ENCODE measurements around the gene UBN2.
"Not testable (repeated sequence)": the region's sequence is repeated elsewhere in the genome, so short reads cannot be mapped to it uniquely, and the experiment has no call there.

Gene UBN2

DNA sequence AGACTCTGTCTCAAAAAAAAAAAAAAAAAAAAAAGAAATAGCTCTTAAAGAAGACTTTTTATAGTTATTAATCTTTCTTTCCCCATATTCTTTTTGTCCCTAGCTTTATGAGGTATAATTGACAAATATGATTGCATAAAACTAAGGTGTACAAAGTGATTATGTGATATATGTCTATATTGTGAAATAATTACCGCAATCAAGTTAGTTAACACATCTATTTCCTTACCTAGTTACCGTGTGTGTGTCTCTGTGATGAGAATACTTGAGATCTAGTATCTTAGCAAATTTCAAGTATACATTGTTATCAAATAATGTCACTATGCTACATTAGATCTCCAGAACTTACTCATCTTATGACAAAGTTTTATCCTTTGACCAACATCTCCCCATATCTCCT is 30.7 kb upstream of the UBN2 start:
- H3K9ac ChIP-seq (ENCODE audit: low read length), result no peak overlapping the region
- TF ChIP-seq, protein P1, sequence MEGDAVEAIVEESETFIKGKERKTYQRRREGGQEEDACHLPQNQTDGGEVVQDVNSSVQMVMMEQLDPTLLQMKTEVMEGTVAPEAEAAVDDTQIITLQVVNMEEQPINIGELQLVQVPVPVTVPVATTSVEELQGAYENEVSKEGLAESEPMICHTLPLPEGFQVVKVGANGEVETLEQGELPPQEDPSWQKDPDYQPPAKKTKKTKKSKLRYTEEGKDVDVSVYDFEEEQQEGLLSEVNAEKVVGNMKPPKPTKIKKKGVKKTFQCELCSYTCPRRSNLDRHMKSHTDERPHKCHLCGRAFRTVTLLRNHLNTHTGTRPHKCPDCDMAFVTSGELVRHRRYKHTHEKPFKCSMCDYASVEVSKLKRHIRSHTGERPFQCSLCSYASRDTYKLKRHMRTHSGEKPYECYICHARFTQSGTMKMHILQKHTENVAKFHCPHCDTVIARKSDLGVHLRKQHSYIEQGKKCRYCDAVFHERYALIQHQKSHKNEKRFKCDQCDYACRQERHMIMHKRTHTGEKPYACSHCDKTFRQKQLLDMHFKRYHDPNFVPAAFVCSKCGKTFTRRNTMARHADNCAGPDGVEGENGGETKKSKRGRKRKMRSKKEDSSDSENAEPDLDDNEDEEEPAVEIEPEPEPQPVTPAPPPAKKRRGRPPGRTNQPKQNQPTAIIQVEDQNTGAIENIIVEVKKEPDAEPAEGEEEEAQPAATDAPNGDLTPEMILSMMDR (IDR thresholded peaks at IDR 0.05; ENCODE audit: low read depth, low read length), result no peak
- TF ChIP-seq EZH2phosphoT487 (IDR thresholded peaks at IDR 0.05; ENCODE audit: low read depth), result no peak

DNA sequence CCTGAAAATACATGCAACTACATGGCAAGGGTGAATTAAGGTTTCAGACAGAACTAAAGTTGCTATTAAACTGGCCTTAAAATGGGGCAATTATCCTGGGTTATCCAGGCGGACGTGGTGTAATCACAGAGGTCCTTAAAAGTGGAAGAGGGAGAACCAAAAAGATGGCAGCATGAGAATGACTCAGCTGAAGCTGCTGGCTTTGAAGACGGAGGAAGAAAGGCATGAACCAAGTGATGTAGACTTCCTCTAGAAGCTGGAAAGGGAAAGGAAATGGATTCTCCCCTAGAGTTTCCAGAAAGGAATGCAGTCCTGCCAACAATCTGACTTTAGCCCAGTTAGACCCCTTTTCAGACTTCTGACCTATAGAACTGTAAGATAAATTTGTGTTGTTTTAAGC is 27.0 kb upstream of the UBN2 start:
- Histone ChIP-seq H3K4me3 (ENCODE audit: low read length) (no peak overlapping the region), H3K27me3 (ENCODE audit: low read depth, low read length) (no peaks in the 10 kb centered on the region), H3K9ac (ENCODE audit: low read length) (no peak overlapping the region), H4K20me1 (ENCODE audit: insufficient read depth, low read length) (no peaks in the 10 kb centered on the region), H3K36me3 (replicated peaks; ENCODE audit: low read depth, low read length) (no peaks in the 10 kb centered on the region), H3K27ac (ENCODE audit: low read length) (no peak overlapping the region), H3K79me2 (ENCODE audit: low read length) (no peaks in the 10 kb centered on the region), H3K9me3 (ENCODE audit: insufficient read depth, low read length) (0 out of 2 replicates have a peak, but pooled peaks cover 5% of the 10 kb centered on the region), H2AFZ (ENCODE audit: low read depth, low read length) (no peak overlapping the region), H3K4me2 (ENCODE audit: low read length) (no peak overlapping the region), H3K4me1 (ENCODE audit: low read length) (no peaks in the 10 kb centered on the region)
- TF ChIP-seq, protein P1 (IDR thresholded peaks at IDR 0.05; ENCODE audit: low read depth, low read length), result no peak
- no peak for TF ChIP-seq EZH2phosphoT487 (IDR thresholded peaks at IDR 0.05; ENCODE audit: low read depth)

More for the DNA sequence above, 30.7 kb upstream of the UBN2 start:
- Histone ChIP-seq H3K27me3 (ENCODE audit: low read depth, low read length) (no peaks in the 10 kb centered on the region), H4K20me1 (ENCODE audit: insufficient read depth, low read length) (no peaks in the 10 kb centered on the region), H3K4me3 (ENCODE audit: low read length) (no peak overlapping the region), H3K27ac (ENCODE audit: low read length) (no peak overlapping the region), H3K9me3 (ENCODE audit: insufficient read depth, low read length) (no peaks in the 10 kb centered on the region), H3K36me3 (replicated peaks; ENCODE audit: low read depth, low read length) (no peaks in the 10 kb centered on the region), H2AFZ (ENCODE audit: low read depth, low read length) (no peak overlapping the region), H3K4me1 (ENCODE audit: low read length) (no peaks in the 10 kb centered on the region), H3K4me2 (ENCODE audit: low read length) (no peak overlapping the region), H3K79me2 (ENCODE audit: low read length) (no peaks in the 10 kb centered on the region)

DNA sequence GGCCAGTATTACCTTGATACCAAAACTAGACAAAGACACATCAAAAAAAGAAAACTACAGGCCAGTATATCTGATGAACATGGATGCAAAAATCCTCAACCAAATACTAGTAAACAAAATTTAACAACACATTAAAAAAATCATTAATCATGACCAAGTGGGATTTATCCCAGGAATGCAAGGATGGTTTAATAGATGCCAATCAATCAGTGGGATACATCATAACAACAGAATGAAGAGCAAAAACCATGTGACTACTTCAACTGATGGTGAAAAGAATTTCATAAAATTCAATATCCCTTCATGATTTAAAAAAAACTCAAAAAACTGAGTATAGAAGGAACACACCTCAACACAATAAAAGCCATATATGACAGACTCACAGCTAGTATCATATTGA is 25.2 kb upstream of the UBN2 start:
- Histone ChIP-seq H3K27ac (ENCODE audit: low read length) (no peak overlapping the region), H3K9ac (ENCODE audit: low read length) (no peak overlapping the region), H3K4me3 (ENCODE audit: low read length) (no peak overlapping the region), H3K36me3 (replicated peaks; ENCODE audit: low read depth, low read length) (no peaks in the 10 kb centered on the region), H3K79me2 (ENCODE audit: low read length) (no peaks in the 10 kb centered on the region), H3K4me1 (ENCODE audit: low read length) (no peaks in the 10 kb centered on the region), H3K4me2 (ENCODE audit: low read length) (no peak overlapping the region), H2AFZ (ENCODE audit: low read depth, low read length) (no peak overlapping the region), H3K9me3 (ENCODE audit: insufficient read depth, low read length) (0 out of 2 replicates have a peak, but pooled peaks cover 5% of the 10 kb centered on the region), H3K27me3 (ENCODE audit: low read depth, low read length) (no peaks in the 10 kb centered on the region), H4K20me1 (ENCODE audit: insufficient read depth, low read length) (no peaks in the 10 kb centered on the region)
- TF ChIP-seq, protein P1 (IDR thresholded peaks at IDR 0.05; ENCODE audit: low read depth, low read length), result no peak
- no peak for TF ChIP-seq EZH2phosphoT487 (IDR thresholded peaks at IDR 0.05; ENCODE audit: low read depth)

DNA sequence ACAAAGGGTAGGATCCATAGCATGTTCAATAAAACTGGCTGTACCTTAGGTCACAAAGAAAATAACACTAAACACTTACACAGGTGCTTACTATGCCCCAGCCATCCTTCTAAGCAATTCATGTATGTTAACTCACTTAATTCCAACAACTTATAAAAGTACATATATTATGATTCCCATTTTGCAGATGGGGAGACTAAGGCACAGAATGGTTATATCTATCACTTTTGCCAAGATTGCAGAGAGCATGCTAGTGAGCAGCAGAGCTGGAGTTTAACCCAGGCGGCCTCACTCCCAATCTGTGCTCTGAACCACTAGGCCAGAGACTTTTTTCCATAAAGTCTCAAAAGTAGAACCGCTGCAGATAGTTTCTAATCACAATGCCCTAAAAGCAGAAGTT is 18.9 kb upstream of the UBN2 start:
- Histone ChIP-seq H3K36me3 (replicated peaks; ENCODE audit: low read depth, low read length) (no peaks in the 10 kb centered on the region), H3K27me3 (ENCODE audit: low read depth, low read length) (no peaks in the 10 kb centered on the region), H3K9ac (ENCODE audit: low read length) (no peak overlapping the region), H3K79me2 (ENCODE audit: low read length) (no peaks in the 10 kb centered on the region), H2AFZ (ENCODE audit: low read depth, low read length) (no peak overlapping the region), H3K9me3 (ENCODE audit: insufficient read depth, low read length) (no peaks in the 10 kb centered on the region), H3K4me2 (ENCODE audit: low read length) (no peak overlapping the region), H3K4me3 (ENCODE audit: low read length) (no peak overlapping the region), H3K27ac (ENCODE audit: low read length) (no peak overlapping the region), H4K20me1 (ENCODE audit: insufficient read depth, low read length) (no peaks in the 10 kb centered on the region), H3K4me1 (ENCODE audit: low read length) (no peaks in the 10 kb centered on the region)
- no peak for TF ChIP-seq EZH2phosphoT487 (IDR thresholded peaks at IDR 0.05; ENCODE audit: low read depth)
- TF ChIP-seq, protein P1 (IDR thresholded peaks at IDR 0.05; ENCODE audit: low read depth, low read length), result no peak

DNA sequence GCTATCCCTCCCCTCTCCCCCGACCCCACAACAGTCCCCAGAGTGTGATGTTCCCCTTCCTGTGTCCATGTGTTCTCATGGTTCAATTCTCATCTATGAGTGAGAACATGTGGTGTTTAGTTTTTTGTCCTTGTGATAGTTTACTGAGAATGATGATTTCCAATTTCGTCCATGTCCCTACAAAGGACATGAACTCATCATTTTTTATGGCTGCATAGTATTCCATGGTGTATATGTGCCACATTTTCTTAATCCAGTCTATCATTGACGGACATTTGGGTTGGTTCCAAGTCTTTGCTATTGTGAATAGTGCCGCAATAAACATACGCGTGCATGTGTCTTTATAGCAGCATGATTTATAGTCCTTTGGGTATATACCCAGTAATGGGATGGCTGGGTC is 17.5 kb upstream of the UBN2 start:
- not testable (repeated sequence) for H4K20me1 ChIP-seq (ENCODE audit: insufficient read depth, low read length); H3K4me2 ChIP-seq (ENCODE audit: low read length); H3K4me1 ChIP-seq (ENCODE audit: low read length); H3K9me3 ChIP-seq (ENCODE audit: insufficient read depth, low read length); H3K9ac ChIP-seq (ENCODE audit: low read length); H3K27ac ChIP-seq (ENCODE audit: low read length); H3K36me3 ChIP-seq (replicated peaks; ENCODE audit: low read depth, low read length); H3K27me3 ChIP-seq (ENCODE audit: low read depth, low read length); H2AFZ ChIP-seq (ENCODE audit: low read depth, low read length); H3K79me2 ChIP-seq (ENCODE audit: low read length); H3K4me3 ChIP-seq (ENCODE audit: low read length)

Data from OCI-LY3 (cell line).